ENCODE data around the gene SUSD6. TPM values are rescaled to one million over a fixed set of nuclear protein-coding genes. Genes with fewer than 3 reads are reported as not detected.

SUSD6 gene
- total and polyA plus RNA-seq, 9 of the 15 experiments (the other 6 are each of a cell fraction or from before 2014, with no cell fraction given), result 2.9 to 20.7 (median 5.6) TPM

GRCh38 chr14:69572030-69572840, 39.2 kb upstream of the SUSD6 start:
- H3K27me3 ChIP-seq (ENCODE audit: control insufficient read depth in 2 of 2, insufficient read depth in 2 of 2, low read length in 2 of 2), result peaks cover 5 to 33% of the 10 kb centered on the region in 2 experiments; a peak in 3 of 5 replicates
- TF ChIP-seq ZNF143 (CRISPR knock-in tag; IDR thresholded peaks at IDR 0.05), result no peak
- peak; percentile 28 for TF ChIP-seq NFIC (IDR thresholded peaks at IDR 0.05)
- TF ChIP-seq, protein P1, sequence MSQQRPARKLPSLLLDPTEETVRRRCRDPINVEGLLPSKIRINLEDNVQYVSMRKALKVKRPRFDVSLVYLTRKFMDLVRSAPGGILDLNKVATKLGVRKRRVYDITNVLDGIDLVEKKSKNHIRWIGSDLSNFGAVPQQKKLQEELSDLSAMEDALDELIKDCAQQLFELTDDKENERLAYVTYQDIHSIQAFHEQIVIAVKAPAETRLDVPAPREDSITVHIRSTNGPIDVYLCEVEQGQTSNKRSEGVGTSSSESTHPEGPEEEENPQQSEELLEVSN (IDR thresholded peaks at IDR 0.05; ENCODE audit: borderline replicate concordance in 1 of 2, extremely low read depth in 1 of 2, insufficient read depth in 1 of 2, insufficient read length in 1 of 2, low read depth in 1 of 2, low read length in 1 of 2, poor library complexity in 1 of 2, severe bottlenecking in 1 of 2), result peak in 1 of 2 experiments; percentile 67
- 0 out of 2 replicates have a peak, but pooled peaks have one; percentile 2 for TF ChIP-seq ZBTB33 (CRISPR knock-in tag; IDR thresholded peaks at IDR 0.05)
- TF ChIP-seq CBX2 (IDR thresholded peaks at IDR 0.05; ENCODE audit: insufficient read depth, low read length, poor library complexity, severe bottlenecking), result no peak
- TF ChIP-seq FOXJ3 (CRISPR knock-in tag; IDR thresholded peaks at IDR 0.05), result no peak
- ATAC-seq (peak; percentile 21; the same call in 2 of the 3 replicates), FAIRE-seq (no peak), DNase-seq (ENCODE audit: extremely low read depth in 1 of 4, low spot score in 3 of 4) (peak; percentile 16 to 50 (median 28))
- no peak overlapping the region for H3K27ac ChIP-seq (ENCODE audit: extremely low read depth, low read depth, low read length)
- 51% methylated on average over 24 of the region's 112 CpGs for WGBS (ENCODE audit: insufficient coverage, low coverage, missing lambda C conversion rate)
- intact Hi-C loops (cut with micrococcal nuclease) (loop anchor here (10.0 kb wide), 1 partner anchor 327 kb away; no protein-coding TSS in a partner anchor), in situ Hi-C loops (cut with MboI) (loop anchor here (25.0 kb wide), 1 partner anchor 465 kb away; no protein-coding TSS in a partner anchor)
- peaks cover 0 to 17% of the 10 kb centered on the region in 2 experiments; a peak in 2 of 5 replicates for H3K4me1 ChIP-seq (replicated peaks in 1 of 2; ENCODE audit: control insufficient read depth in 2 of 2, insufficient read depth in 2 of 2, low read length in 2 of 2)
- H3K9me1 ChIP-seq (ENCODE audit: control insufficient read depth, insufficient read depth, low read length), result no peaks in the 10 kb centered on the region
- POLR2A ChIA-PET, result interaction anchor here (1.2 kb wide), 3 partner anchors 12 to 142 kb away, joined by 3 read pairs; no protein-coding TSS in a partner anchor
- CTCF ChIA-PET (ENCODE audit: low intra/inter-chr PET ratio), result no interaction called here
- no peak overlapping the region for H3K4me3 ChIP-seq
- H4K20me1 ChIP-seq (replicated peaks; ENCODE audit: control insufficient read depth, insufficient read depth, low read length), result no peaks in the 10 kb centered on the region
- no TSS peak for BruUV-seq (replicated peaks)
- no peak overlapping the region for H2AFZ ChIP-seq (ENCODE audit: low read depth, low read length)
- H3K4me2 ChIP-seq (ENCODE audit: insufficient read depth, low read length), result no peak overlapping the region
- H3K9me3 ChIP-seq (replicated peaks; ENCODE audit: control insufficient read depth, insufficient read depth, low read depth, low read length), result no peaks in the 10 kb centered on the region
- H3K79me2 ChIP-seq (ENCODE audit: control insufficient read depth, insufficient read depth, low read length), result no peaks in the 10 kb centered on the region
- H3K9ac ChIP-seq (ENCODE audit: insufficient read depth in 1 of 2, low read depth in 2 of 2, low read length in 2 of 2), result no peak overlapping the region
- no peaks in the 10 kb centered on the region for H3K36me3 ChIP-seq (ENCODE audit: control insufficient read depth, insufficient read depth, low read length)
